OCI-LY3 (cell line): ENCODE data around the gene ELFN2.

Source experiments
- H2AFZ ChIP-seq: fragments of 200-600, 300-600 bp; shearing (Covaris generic); 2 replicates; pipeline ENCODE4 v1.6.0; 2014; ENCODE audit warnings: antibody characterized with exemption, low read depth, low read length
- H3K27ac ChIP-seq: fragments of 200-600, 300-600 bp; sonication (generic); 2 replicates; pipeline ENCODE4 v1.5.1; 2014; ENCODE audit warnings: mild to moderate bottlenecking, low read length, moderate library complexity, mixed read lengths
- H3K27me3 ChIP-seq: fragments of 200-600, 300-600 bp; sonication (generic); 2 replicates; pipeline ENCODE4 v1.6.1; 2014; ENCODE audit warnings: low read depth, low read length, mixed read lengths
- H3K36me3 ChIP-seq: fragments of 200-600, 300-600 bp; sonication (generic); replicated peaks from 2 replicates; pipeline ENCODE3; 2014; ENCODE audit warnings: low read depth, low read length, mixed read lengths
- H3K4me1 ChIP-seq: fragments of 300-600, 200-600 bp; sonication (generic); 2 replicates; pipeline ENCODE4 v1.6.1; 2014; ENCODE audit warnings: low read length, mixed read lengths
- H3K4me2 ChIP-seq: fragments of 200-600, 300-600 bp; sonication (generic); 2 replicates; pipeline ENCODE4 v1.6.1; 2014; ENCODE audit warnings: low read length, mixed read lengths
- H3K4me3 ChIP-seq: fragments of 300-600, 200-600 bp; sonication (generic); 2 replicates; pipeline ENCODE4 v1.5.1; 2014; ENCODE audit warnings: antibody characterized with exemption, mild to moderate bottlenecking, low read length, moderate library complexity
- H3K79me2 ChIP-seq: fragments of 300-600, 200-600 bp; shearing (Covaris generic); 2 replicates; pipeline ENCODE4 v1.6.1; 2014; ENCODE audit warnings: mild to moderate bottlenecking, low read length, mixed read lengths
- H3K9ac ChIP-seq: fragments of 300-600, 200-600 bp; shearing (Covaris generic); 2 replicates; pipeline ENCODE4 v1.6.0; 2014; ENCODE audit warnings: mild to moderate bottlenecking, low read length, moderate library complexity
- H3K9me3 ChIP-seq: fragments of 200-600, 300-600 bp; shearing (Covaris generic); 2 replicates; pipeline ENCODE4 v1.6.1; 2014; ENCODE audit warnings: low read length, mixed read lengths; ENCODE audit not compliant: insufficient read depth
- H4K20me1 ChIP-seq: fragments of 200-600, 300-600 bp; sonication (generic); 2 replicates; pipeline ENCODE4 v1.6.1; 2016; ENCODE audit warnings: low read length, mixed read lengths; ENCODE audit not compliant: insufficient read depth
- CTCF ChIP-seq: fragments of 200-600, 300-600 bp; sonication (generic); IDR thresholded peaks from 2 replicates; pipeline ENCODE4 v1.5.1; 2014; ENCODE audit warnings: antibody characterized with exemption, low read length, low read depth
- EZH2phosphoT487 ChIP-seq: fragments of 200-600 bp; shearing (Covaris generic); IDR thresholded peaks from 2 replicates; pipeline ENCODE4 v1.6.1; 2018; ENCODE audit warnings: antibody characterized with exemption, mixed run types, low read depth

Gene ELFN2

GRCh38 chr22:37427135-37427710 is at the start of gene ELFN2:
ELFN2 (minus strand) TSS chr22:37427479; CDS start chr22:37375534, 51,945 bp downstream.
- H3K79me2 ChIP-seq: no peaks in the 10 kb centered on the region
- H3K36me3 ChIP-seq: no peaks in the 10 kb centered on the region
- H3K4me1 ChIP-seq: peaks cover 1% of the 10 kb centered on the region; the same call in 1 of the 2 replicates
- TF ChIP-seq EZH2phosphoT487 (no peak), CTCF (no peak)
- no peak within 1 kb of the TSS for H3K4me3 ChIP-seq
- H3K27me3 ChIP-seq: peaks cover 41% of the 10 kb centered on the region
- no peak within 1 kb of the TSS for H3K9ac ChIP-seq
- H3K9me3 ChIP-seq: no peaks in the 10 kb centered on the region
- H3K27ac ChIP-seq: no peak within 1 kb of the TSS
- no peak within 1 kb of the TSS for H2AFZ ChIP-seq
- H3K4me2 ChIP-seq: no peak within 1 kb of the TSS
- H4K20me1 ChIP-seq: no peaks in the 10 kb centered on the region

GRCh38 chr22:37476389-37477329 is 49.4 kb upstream of the ELFN2 start:
- H4K20me1 ChIP-seq: peaks cover 19% of the 10 kb centered on the region
- H3K4me1 ChIP-seq: no peaks in the 10 kb centered on the region
- no peak overlapping the region for H3K4me3 ChIP-seq
- H3K9me3 ChIP-seq: no peaks in the 10 kb centered on the region
- no peak overlapping the region for H3K9ac ChIP-seq
- TF ChIP-seq CTCF: no peak
- no peak for TF ChIP-seq EZH2phosphoT487
- peaks cover 49% of the 10 kb centered on the region for H3K36me3 ChIP-seq
- H2AFZ ChIP-seq: no peak overlapping the region
- no peaks in the 10 kb centered on the region for H3K27me3 ChIP-seq
- no peak overlapping the region for H3K4me2 ChIP-seq
- H3K27ac ChIP-seq: no peak overlapping the region
- peaks cover 18% of the 10 kb centered on the region for H3K79me2 ChIP-seq

- no peak overlapping the region for H3K9ac ChIP-seq
- H3K4me2 ChIP-seq: no peak overlapping the region
- no peaks in the 10 kb centered on the region for H3K9me3 ChIP-seq
- no peak overlapping the region for H2AFZ ChIP-seq
- TF ChIP-seq EZH2phosphoT487: no peak
- no peak for TF ChIP-seq CTCF
- H3K36me3 ChIP-seq: peaks cover 56% of the 10 kb centered on the region
- no peaks in the 10 kb centered on the region for H3K27me3 ChIP-seq
- H3K79me2 ChIP-seq: no peaks in the 10 kb centered on the region
- H3K4me1 ChIP-seq: no peaks in the 10 kb centered on the region
- H3K4me3 ChIP-seq: no peak overlapping the region
- H3K27ac ChIP-seq: no peak overlapping the region
- H4K20me1 ChIP-seq: peaks cover 9% of the 10 kb centered on the region; the same call in 1 of the 2 replicates
Observed at GRCh38 chr22:37474447-37475090, 47.3 kb upstream of the ELFN2 start.
